Measurements from ENCODE around the gene LPGAT1.

Gene LPGAT1

GRCh38 chr1:211708926-211709325 is 121.6 kb downstream of the LPGAT1 start:
- H2AFZ ChIP-seq (ENCODE audit: low read depth, low read length): no peak overlapping the region
- no peak overlapping the region for H3K4me3 ChIP-seq (ENCODE audit: low read length)
- H3K9ac ChIP-seq (ENCODE audit: low read length): no peak overlapping the region
- no peak overlapping the region for H3K27ac ChIP-seq (ENCODE audit: low read length)
- no peaks in the 10 kb centered on the region for H4K20me1 ChIP-seq (ENCODE audit: insufficient read depth, low read length)
- no peaks in the 10 kb centered on the region for H3K36me3 ChIP-seq (replicated peaks; ENCODE audit: low read depth, low read length)
- peaks cover under 1% of the 10 kb centered on the region; the same call in 1 of the 2 replicates for H3K27me3 ChIP-seq (ENCODE audit: low read depth, low read length)
- H3K79me2 ChIP-seq (ENCODE audit: low read length): no peaks in the 10 kb centered on the region
- H3K4me2 ChIP-seq (ENCODE audit: low read length): no peak overlapping the region
- TF ChIP-seq EZH2phosphoT487 (IDR thresholded peaks at IDR 0.05; ENCODE audit: low read depth) (no peak), CTCF (IDR thresholded peaks at IDR 0.05; ENCODE audit: low read depth, low read length) (no peak)
- no peaks in the 10 kb centered on the region for H3K4me1 ChIP-seq (ENCODE audit: low read length)
- H3K9me3 ChIP-seq (ENCODE audit: insufficient read depth, low read length): no peaks in the 10 kb centered on the region

- Histone ChIP-seq H3K27ac (ENCODE audit: low read length) (no peak overlapping the region), H3K27me3 (ENCODE audit: low read depth, low read length) (peaks cover 2% of the 10 kb centered on the region; the same call in 1 of the 2 replicates), H3K4me2 (ENCODE audit: low read length) (no peak overlapping the region), H3K36me3 (replicated peaks; ENCODE audit: low read depth, low read length) (no peaks in the 10 kb centered on the region), H3K4me1 (ENCODE audit: low read length) (no peaks in the 10 kb centered on the region), H3K79me2 (ENCODE audit: low read length) (no peaks in the 10 kb centered on the region), H3K9me3 (ENCODE audit: insufficient read depth, low read length) (no peaks in the 10 kb centered on the region), H4K20me1 (ENCODE audit: insufficient read depth, low read length) (no peaks in the 10 kb centered on the region), H3K9ac (ENCODE audit: low read length) (no peak overlapping the region), H3K4me3 (ENCODE audit: low read length) (no peak overlapping the region), H2AFZ (ENCODE audit: low read depth, low read length) (no peak overlapping the region)
- TF ChIP-seq CTCF (IDR thresholded peaks at IDR 0.05; ENCODE audit: low read depth, low read length): no peak
- TF ChIP-seq EZH2phosphoT487 (IDR thresholded peaks at IDR 0.05; ENCODE audit: low read depth): no peak
Measured at GRCh38 chr1:211708006-211708405, 122.6 kb downstream of the LPGAT1 start.

GRCh38 chr1:211705467-211706091 is 125.0 kb downstream of the LPGAT1 start:
- H3K36me3 ChIP-seq (replicated peaks; ENCODE audit: low read depth, low read length): no peaks in the 10 kb centered on the region
- H3K9me3 ChIP-seq (ENCODE audit: insufficient read depth, low read length): no peaks in the 10 kb centered on the region
- H3K4me3 ChIP-seq (ENCODE audit: low read length): no peak overlapping the region
- TF ChIP-seq CTCF (IDR thresholded peaks at IDR 0.05; ENCODE audit: low read depth, low read length): no peak
- no peak for TF ChIP-seq EZH2phosphoT487 (IDR thresholded peaks at IDR 0.05; ENCODE audit: low read depth)
- no peak overlapping the region for H3K4me2 ChIP-seq (ENCODE audit: low read length)
- H3K27ac ChIP-seq (ENCODE audit: low read length): no peak overlapping the region
- H3K79me2 ChIP-seq (ENCODE audit: low read length): no peaks in the 10 kb centered on the region
- no peak overlapping the region for H3K9ac ChIP-seq (ENCODE audit: low read length)
- peaks cover 20% of the 10 kb centered on the region for H3K27me3 ChIP-seq (ENCODE audit: low read depth, low read length)
- H2AFZ ChIP-seq (ENCODE audit: low read depth, low read length): no peak overlapping the region
- no peaks in the 10 kb centered on the region for H3K4me1 ChIP-seq (ENCODE audit: low read length)
- no peaks in the 10 kb centered on the region for H4K20me1 ChIP-seq (ENCODE audit: insufficient read depth, low read length)

- no peaks in the 10 kb centered on the region for H3K4me1 ChIP-seq (ENCODE audit: low read length)
- peaks cover 22% of the 10 kb centered on the region for H3K27me3 ChIP-seq (ENCODE audit: low read depth, low read length)
- no peak overlapping the region for H3K27ac ChIP-seq (ENCODE audit: low read length)
- TF ChIP-seq EZH2phosphoT487 (IDR thresholded peaks at IDR 0.05; ENCODE audit: low read depth) (no peak), CTCF (IDR thresholded peaks at IDR 0.05; ENCODE audit: low read depth, low read length) (no peak)
- no peak overlapping the region for H2AFZ ChIP-seq (ENCODE audit: low read depth, low read length)
- no peaks in the 10 kb centered on the region for H3K9me3 ChIP-seq (ENCODE audit: insufficient read depth, low read length)
- H3K4me2 ChIP-seq (ENCODE audit: low read length): no peak overlapping the region
- no peak overlapping the region for H3K4me3 ChIP-seq (ENCODE audit: low read length)
- H3K9ac ChIP-seq (ENCODE audit: low read length): no peak overlapping the region
- no peaks in the 10 kb centered on the region for H3K36me3 ChIP-seq (replicated peaks; ENCODE audit: low read depth, low read length)
- no peaks in the 10 kb centered on the region for H4K20me1 ChIP-seq (ENCODE audit: insufficient read depth, low read length)
- no peaks in the 10 kb centered on the region for H3K79me2 ChIP-seq (ENCODE audit: low read length)
Measured at GRCh38 chr1:211704543-211704942, 126.0 kb downstream of the LPGAT1 start.

All from OCI-LY3 (cell line).